ENCODE results near the gene ATF6B.
A peak's percentile ranks its signal among the peaks of the same experiment; 100 is the strongest.

DNA sequence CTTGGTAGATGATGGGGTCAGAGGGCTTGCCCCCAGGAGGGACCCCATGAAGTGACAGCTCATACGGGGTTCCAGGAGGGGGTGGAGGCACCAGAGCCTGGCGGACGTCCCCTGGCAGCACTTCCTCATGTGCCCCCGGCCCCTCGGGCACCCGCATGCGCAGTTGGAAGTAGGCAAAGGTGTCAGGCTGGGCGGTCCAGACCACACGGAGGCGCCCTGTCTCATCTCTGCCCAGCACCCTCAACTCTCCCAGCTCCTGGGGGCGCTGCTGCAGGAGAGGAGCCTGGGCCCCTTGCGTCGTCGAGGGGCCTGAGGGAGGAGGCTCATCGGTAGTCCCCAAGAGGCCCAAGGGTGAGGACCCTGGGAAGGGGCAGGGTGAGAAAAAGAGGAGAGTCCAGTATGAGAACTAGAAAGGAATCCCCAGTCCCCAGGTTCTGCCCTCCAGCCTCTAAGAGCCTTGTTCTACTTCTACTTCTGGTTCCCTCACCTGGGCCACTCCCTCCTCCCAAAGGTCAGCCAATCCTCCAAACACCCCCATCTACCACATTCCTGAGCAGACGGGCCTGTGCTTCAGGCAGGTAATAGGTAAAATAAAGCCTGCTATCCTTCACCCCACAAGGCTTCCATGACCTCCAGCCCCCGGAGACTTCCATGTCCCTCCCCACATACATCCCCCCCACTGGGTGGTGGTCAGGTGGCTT lies 42.1 kb downstream of the ATF6B start:
- TF ChIP-seq MAFF (IDR thresholded peaks at IDR 0.05; ENCODE audit: low read depth, low read length) (no peak), HNRNPUL1 (IDR thresholded peaks at IDR 0.05; ENCODE audit: low read depth, low read length) (no peak), TBL1XR1 (IDR thresholded peaks at IDR 0.05; ENCODE audit: borderline replicate concordance, low read length, partially characterized antibody) (no peak), JUNB (CRISPR knock-in tag; IDR thresholded peaks at IDR 0.05; ENCODE audit: borderline replicate concordance) (no peak), POLR2A (IDR thresholded peaks at IDR 0.05; ENCODE audit: insufficient read depth in 1 of 2, low read depth in 2 of 2, low read length in 2 of 2) (no peak), CBFB (CRISPR knock-in tag; IDR thresholded peaks at IDR 0.05) (no peak), ZHX2 (IDR thresholded peaks at IDR 0.05; ENCODE audit: low read depth) (no peak), ZHX2 (CRISPR knock-in tag; IDR thresholded peaks at IDR 0.05; ENCODE audit: borderline replicate concordance) (no peak), JUN (CRISPR knock-in tag; IDR thresholded peaks at IDR 0.05) (no peak), BRD4 (CRISPR knock-in tag; IDR thresholded peaks at IDR 0.05) (no peak), POLR2AphosphoS5 (IDR thresholded peaks at IDR 0.05; ENCODE audit: low read depth, low read length) (no peak), ZNF619 (CRISPR knock-in tag; IDR thresholded peaks at IDR 0.05) (no peak)
- TF ChIP-seq, protein P1, sequence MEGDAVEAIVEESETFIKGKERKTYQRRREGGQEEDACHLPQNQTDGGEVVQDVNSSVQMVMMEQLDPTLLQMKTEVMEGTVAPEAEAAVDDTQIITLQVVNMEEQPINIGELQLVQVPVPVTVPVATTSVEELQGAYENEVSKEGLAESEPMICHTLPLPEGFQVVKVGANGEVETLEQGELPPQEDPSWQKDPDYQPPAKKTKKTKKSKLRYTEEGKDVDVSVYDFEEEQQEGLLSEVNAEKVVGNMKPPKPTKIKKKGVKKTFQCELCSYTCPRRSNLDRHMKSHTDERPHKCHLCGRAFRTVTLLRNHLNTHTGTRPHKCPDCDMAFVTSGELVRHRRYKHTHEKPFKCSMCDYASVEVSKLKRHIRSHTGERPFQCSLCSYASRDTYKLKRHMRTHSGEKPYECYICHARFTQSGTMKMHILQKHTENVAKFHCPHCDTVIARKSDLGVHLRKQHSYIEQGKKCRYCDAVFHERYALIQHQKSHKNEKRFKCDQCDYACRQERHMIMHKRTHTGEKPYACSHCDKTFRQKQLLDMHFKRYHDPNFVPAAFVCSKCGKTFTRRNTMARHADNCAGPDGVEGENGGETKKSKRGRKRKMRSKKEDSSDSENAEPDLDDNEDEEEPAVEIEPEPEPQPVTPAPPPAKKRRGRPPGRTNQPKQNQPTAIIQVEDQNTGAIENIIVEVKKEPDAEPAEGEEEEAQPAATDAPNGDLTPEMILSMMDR (CRISPR knock-in tag; IDR thresholded peaks at IDR 0.05) = peak; percentile 38

All from HepG2 (cell line).